GM18867 (cell line): ENCODE measurements around the gene VDAC2.
"Not testable (repeated sequence)": the region's sequence is repeated elsewhere in the genome, so short reads cannot be mapped to it uniquely, and the experiment has no call there.

Experiments
- ATAC-seq: cut with Tn5 transposase; IDR thresholded peaks from one replicate; pipeline ENCODE4 v1.9.1; 2021; ENCODE audit warnings: mild to moderate bottlenecking, moderate library complexity; ENCODE audit not compliant: unreplicated experiment

The VDAC2 gene

GRCh38 chr10:75197906-75198305 lies 12.7 kb upstream of the VDAC2 start:
- ATAC-seq, result no peak

DNA sequence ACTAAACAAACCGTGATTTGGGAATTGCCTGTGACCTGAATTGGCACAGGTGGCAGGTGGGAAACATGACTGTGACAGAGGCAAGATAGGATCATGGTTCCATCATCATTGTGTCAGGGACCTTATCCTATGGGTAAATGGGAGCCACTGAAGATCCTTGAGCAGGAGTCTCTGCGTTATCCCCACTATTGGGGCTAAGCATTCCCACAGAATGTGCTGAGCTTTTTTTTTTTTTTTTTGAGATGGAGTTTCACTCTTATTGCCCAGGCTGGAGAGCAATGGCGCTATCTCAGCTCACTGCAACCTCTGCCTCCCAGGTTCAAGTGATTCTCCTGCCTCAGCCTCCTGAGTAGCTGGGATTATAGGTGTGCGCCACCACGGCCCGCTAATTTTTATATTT lies 10.6 kb upstream of the VDAC2 start:
- not testable (repeated sequence) for ATAC-seq

DNA sequence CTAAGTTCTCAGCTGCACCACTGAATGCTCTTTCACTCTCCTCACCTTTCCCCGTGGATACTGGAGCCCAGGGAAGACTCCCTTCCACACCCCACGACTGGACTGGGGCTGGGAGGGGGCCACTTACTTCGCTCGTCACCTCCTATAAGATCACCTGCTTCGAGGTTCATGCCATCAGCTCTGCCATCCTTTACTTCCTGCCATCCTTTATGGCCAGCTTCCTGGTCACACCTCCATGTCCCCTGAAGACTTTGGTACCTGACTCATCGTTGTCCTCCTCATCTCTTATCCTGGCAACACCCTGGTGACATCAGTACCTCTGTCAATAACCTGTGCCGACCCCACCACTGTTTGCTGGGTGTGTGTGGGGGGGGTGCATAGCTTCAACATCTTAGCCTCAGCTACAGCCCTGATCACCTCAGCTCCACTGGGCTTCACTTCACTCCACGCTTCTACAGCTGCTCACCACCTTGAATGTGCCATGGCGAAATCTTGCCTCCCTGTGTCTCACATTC lies 8.7 kb upstream of the VDAC2 start:
- no peak for ATAC-seq

GRCh38 chr10:75202321-75203045 lies 8.1 kb upstream of the VDAC2 start:
- no peak for ATAC-seq

DNA sequence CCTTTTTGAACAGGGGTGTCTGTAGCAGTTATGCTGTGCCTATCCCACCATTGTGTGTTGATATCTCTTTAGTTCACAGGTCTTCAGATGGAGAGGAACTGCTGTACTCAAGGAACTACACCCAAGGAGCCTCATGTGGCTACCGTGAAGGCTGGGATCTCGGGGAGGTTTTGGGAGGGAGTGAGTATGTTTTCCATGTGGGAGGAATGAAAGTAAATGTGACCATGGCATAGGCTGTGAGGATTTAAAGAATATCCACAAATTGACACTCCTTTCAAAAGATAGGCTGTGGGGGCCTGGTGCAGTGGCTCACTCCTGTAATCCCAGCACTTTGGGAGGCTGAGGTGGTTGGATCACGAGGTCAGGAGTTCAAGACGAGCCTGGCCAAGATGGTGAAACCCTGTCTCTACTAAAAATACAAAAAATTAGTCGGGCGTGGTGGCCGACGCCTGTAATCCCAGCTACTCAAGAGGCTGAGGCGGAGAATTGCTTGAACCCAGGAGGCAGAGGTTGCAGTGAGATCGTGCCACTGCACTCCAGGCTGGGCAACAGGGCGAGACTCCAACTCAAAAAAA lies 7.5 kb upstream of the VDAC2 start:
- not testable (repeated sequence) for ATAC-seq

DNA sequence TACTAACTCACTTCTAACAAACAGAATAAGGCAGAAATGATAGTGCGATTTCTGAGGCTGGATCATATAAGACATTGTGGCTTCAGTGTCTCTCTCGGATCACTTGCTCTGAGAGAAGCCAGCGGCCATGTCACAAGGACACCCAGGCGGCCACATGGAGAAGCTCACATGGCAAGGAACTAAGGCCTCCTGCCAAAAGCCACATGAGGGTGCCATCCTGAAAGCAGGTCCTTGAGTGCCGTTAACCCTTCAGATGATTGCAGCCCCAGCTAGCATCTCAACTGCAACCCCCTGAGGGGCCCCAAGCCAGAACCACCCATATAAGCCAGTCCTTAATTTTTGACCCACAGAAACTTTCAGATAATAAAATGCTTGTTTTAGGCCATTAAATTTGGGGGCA lies 6.9 kb upstream of the VDAC2 start:
- no peak for ATAC-seq

- no peak for ATAC-seq
Measured at GRCh38 chr10:75205908-75206307, 4.7 kb upstream of the VDAC2 start.

DNA sequence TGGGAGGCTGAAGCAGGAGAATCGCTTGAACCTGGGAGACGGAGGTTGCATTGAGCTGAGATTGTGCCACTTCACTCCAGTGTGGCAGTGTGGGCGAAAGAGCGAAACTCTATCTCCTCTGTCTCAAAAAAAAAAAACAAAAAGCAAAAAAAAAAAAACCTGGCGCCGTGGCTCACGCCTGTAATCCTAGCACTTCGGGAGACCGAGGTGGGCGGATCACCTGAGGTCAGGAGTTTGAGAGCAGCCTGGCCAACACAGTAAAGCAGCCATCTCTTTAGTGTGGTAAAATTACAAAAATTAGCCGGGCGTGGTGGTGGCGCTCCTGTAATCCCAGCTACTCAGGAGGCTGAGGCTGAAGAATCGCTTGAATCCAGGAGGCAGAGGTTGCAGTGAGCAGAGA lies 4.0 kb upstream of the VDAC2 start:
- ATAC-seq, result not testable (repeated sequence)

GRCh38 chr10:75207079-75207856 lies 3.3 kb upstream of the VDAC2 start:
- no peak for ATAC-seq

- ATAC-seq, result no peak
Measured at GRCh38 chr10:75207857-75208144, 2.8 kb upstream of the VDAC2 start.

DNA sequence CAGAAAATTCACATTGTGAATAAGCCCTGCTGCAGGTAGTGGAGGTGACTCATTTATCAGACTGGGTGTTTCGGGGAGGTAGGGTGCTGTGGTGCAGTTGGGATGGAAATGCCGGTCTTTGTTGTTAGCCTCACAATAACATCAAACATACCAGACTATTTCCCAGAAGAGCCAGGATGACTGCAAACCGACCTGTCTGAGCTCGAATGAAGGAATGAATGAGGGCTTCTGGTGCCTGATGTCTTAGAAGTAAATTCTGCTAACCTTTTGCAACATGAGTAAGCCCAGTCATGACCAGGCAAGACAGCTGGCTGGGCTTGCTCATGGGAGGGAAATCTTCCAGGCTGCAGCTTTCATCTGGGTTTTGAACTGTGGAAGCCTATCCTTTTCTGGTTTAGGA lies 2.4 kb upstream of the VDAC2 start:
- ATAC-seq, result no peak

GRCh38 chr10:75209086-75209920 lies 1.3 kb upstream of the VDAC2 start:
- ATAC-seq, result no peak

GRCh38 chr10:75209921-75210281 lies 695 bp upstream of the VDAC2 start:
- peak; percentile 50 for ATAC-seq

DNA sequence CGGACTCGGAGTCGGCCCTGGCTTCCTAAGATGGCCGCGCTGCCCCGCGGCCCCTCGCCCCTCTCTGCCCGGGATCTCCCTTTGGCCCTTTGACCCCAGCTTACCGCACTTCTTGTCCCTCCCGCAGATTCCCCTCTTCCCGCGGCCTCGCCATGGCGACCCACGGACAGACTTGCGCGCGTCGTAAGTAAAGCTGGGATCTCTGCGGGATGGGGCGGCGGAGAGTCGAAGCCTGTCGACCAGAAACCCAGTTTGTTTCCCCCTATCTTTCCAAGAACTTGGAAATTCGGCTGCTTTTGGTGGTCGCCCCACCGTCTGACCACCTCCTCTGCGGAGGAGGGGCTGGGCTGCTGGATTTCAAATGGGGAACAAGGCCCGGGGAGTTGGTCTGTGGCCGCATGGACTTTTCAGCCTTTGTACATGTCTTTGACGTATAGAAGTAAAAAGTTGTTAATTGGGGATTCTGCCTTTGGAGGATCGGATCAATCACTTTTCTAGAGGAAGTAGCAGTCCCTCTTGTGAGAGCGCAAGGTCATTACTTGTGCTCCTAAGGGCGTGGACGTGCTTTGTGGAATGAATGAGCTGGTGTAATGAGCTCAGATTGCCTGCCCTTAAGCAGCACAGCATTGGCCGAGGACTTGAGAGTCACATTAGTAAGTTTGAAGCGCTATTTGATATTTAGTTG lies 553 bp downstream of the VDAC2 start:
- no peak for ATAC-seq

- ATAC-seq, result no peak
Measured at GRCh38 chr10:75212343-75212742, 1.7 kb downstream of the VDAC2 start.

DNA sequence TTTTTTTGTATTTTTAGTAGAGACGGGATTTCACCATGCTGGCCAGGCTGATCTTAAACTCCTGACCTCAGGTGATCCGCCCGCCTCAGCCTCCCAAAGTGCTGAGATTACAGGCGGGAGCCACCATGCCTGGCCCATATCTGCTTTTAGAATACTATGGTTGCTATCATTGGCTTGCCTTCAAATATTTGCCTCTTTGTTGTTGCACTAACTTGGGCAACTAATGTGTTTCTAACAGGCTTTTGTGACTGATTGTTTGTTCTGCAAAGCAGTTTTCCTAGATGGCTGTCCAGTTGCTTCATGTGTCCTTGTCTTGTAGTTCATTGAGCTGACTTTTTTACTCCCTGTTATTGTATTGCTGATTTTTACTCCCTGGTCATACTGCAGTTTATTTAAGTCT lies 9.7 kb downstream of the VDAC2 start:
- no peak for ATAC-seq

- ATAC-seq, result not testable (repeated sequence)
Measured at GRCh38 chr10:75221492-75221891, 10.9 kb downstream of the VDAC2 start.

DNA sequence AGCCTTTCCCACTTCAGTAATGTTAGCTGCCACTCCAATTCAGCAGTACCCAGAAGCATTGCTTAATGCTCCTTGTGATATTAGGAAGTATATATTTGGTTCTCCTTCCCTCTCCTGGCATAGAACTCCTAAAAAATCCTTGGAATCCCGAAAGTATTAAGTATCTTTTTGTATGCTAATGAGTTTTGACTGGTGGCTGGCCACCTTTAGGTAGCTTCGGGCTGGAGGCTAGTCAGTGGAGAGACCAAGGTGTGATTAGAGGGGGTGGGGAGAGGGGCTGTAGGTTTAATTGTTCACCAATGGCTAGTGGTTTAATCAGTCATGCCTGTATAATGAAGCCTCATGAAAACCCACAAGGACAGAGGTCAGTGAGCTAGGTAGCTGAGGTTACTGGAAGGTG lies 12.9 kb downstream of the VDAC2 start:
- no peak for ATAC-seq

GRCh38 chr10:75226095-75226494 lies 15.5 kb downstream of the VDAC2 start:
- ATAC-seq, result no peak

DNA sequence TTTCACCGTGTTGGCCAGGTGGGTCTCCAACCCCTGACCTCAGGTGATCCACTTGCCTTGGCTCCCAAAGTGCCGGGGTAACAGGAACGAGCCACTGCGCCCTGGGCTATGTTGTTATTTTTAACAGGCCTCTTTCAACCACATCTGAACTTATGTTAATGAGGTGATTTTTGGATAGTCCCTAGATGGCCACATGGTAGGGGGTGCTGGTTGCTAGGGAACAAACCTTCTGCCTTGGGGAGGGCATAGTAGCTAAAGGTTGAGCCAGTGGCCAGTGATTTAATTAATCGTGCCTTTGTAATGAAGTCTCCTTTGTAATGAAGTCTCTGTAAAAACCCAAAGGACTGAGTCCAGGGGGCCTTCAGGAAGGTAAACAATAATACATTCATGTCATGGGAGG lies 16.1 kb downstream of the VDAC2 start:
- ATAC-seq, result no peak

DNA sequence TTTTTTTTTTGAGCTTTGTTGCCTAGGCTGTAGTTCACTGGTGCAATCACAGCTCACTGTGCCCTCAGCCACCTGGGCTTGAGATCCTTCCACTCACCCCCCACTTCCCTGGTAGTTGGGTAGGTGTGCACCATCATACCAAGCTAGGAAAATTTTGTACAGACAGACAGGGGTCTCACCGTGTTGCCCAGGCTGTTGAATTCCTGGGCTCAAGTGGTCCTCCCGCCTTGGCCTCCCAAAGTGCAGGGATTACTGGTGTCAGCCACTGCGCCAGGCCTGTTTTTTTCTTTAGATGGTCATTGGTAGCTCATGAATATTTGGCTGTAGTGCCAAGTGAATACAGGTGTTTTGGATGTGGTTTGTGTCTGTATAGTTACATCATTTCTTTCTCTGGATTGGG lies 17.7 kb downstream of the VDAC2 start:
- no peak for ATAC-seq
